Lower lobe of right lung (tissue), 2 donors: ENCODE measurements around the gene DNAH3. TPM values are rescaled to one million over a fixed set of nuclear protein-coding genes. Genes with fewer than 3 reads are reported as not detected.
"Not testable (repeated sequence)": the region's sequence is repeated elsewhere in the genome, so short reads cannot be mapped to it uniquely, and the experiment has no call there.

Source experiments
- ATAC-seq, 2 donors: fragments of 200-7000 bp; cut with Tn5 transposase; one replicate each; pipeline ENCODE4 v1.9.1; 2020 to 2022; ENCODE audit warnings: mild to moderate bottlenecking in 2 of 2, moderate library complexity in 2 of 2
- DNase-seq: peaks from one replicate; pipeline ENCODE4 v3.0.0-alpha.2; 2020
- H3K27ac ChIP-seq: fragments of 200-600 bp; one replicate; pipeline ENCODE4 v1.8.0; 2022
- H3K27me3 ChIP-seq: fragments of 200-600 bp; one replicate; pipeline ENCODE4 v1.8.0; 2022; ENCODE audit warnings: low read depth
- H3K36me3 ChIP-seq: fragments of 200-600 bp; one replicate; pipeline ENCODE4 v1.8.0; 2022; ENCODE audit warnings: mild to moderate bottlenecking
- H3K4me1 ChIP-seq: fragments of 200-600 bp; one replicate; pipeline ENCODE4 v1.8.0; 2022
- H3K4me3 ChIP-seq: fragments of 200-600 bp; one replicate; pipeline ENCODE4 v1.8.0; 2022; ENCODE audit warnings: mild to moderate bottlenecking
- H3K9me3 ChIP-seq: fragments of 200-600 bp; one replicate; pipeline ENCODE4 v1.8.0; 2022
- CTCF ChIP-seq: fragments of 200-600 bp; IDR thresholded peaks from one replicate; pipeline ENCODE4 v1.8.0; 2022; ENCODE audit warnings: antibody characterized with exemption, mild to moderate bottlenecking
- intact Hi-C: fragments of 100-400 bp; cut with DNase I; formaldehyde crosslinking; loops from one replicate; pipeline ENCODE4 v1.11.0; 2022
- total RNA-seq: library from RNA; stranded (reverse); fragmentation: NEBNext Ultra II Directional; extraction: Animal tissue kit (Norgen Biotek cat#: 25700); gene quantifications from one replicate; pipeline ENCODE4 v1.2.1, GENCODE V29; 2021
- donor health status: DM: no; HTN: yes; CAD: no; lungs with severe emphysema.

Gene DNAH3
- total RNA-seq, 1 donor from 2014 or later, result 10.9 TPM

DNA sequence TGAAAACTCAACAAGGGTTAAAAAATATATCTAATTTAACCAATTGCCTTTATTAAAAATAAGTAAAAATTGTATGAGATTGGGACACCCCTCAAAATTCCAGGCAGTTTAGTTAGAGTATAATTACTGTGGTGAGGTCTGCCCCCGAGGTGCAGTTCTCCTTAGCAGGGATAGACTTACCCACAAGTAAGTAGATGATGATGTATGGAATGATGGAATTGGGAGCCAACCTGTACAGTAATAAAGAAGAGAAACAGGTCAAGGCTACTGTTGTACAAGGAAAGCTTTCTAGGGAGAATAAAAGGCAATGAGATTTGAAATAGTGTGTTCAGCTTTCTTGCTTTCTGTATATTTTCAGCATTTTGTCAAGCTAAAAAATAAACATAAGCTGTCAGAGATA, 9.6 kb upstream of the DNAH3 start:
- H3K27ac ChIP-seq, result no peak overlapping the region
- DNase-seq (no peak), ATAC-seq (no peak)
- no peak for TF ChIP-seq CTCF
- H3K36me3 ChIP-seq, result peaks cover 34% of the 10 kb centered on the region
- intact Hi-C loops, result no loop called here
- no peaks in the 10 kb centered on the region for H3K27me3 ChIP-seq
- no peak overlapping the region for H3K4me3 ChIP-seq
- H3K4me1 ChIP-seq, result peaks cover 50% of the 10 kb centered on the region
- H3K9me3 ChIP-seq, result no peaks in the 10 kb centered on the region

GRCh38 chr16:21159281-21159951, 8.8 kb upstream of the DNAH3 start:
- Histone ChIP-seq H3K27me3 (no peaks in the 10 kb centered on the region), H3K4me3 (peak overlapping the region; percentile 86), H3K36me3 (peaks cover 27% of the 10 kb centered on the region), H3K27ac (peak overlapping the region; percentile 78), H3K4me1 (peaks cover 50% of the 10 kb centered on the region), H3K9me3 (no peaks in the 10 kb centered on the region)
- no peak for TF ChIP-seq CTCF
- intact Hi-C loops, result no loop called here
- ATAC-seq (peak; percentile 83 to 89), DNase-seq (peak; percentile 81)

GRCh38 chr16:21158208-21159110, 7.8 kb upstream of the DNAH3 start, which contains the start of gene LDAF1:
TSS of gene LDAF1 (plus strand) at chr16:21158674. CDS start at chr16:21161183, 2,509 bp downstream.
- peaks cover 17% of the 10 kb centered on the region for H3K36me3 ChIP-seq
- H3K4me1 ChIP-seq, result peaks cover 49% of the 10 kb centered on the region
- no peak for TF ChIP-seq CTCF
- H3K27ac ChIP-seq, result peak within 1 kb of the TSS; percentile 78
- H3K4me3 ChIP-seq, result peak within 1 kb of the TSS; percentile 86
- H3K9me3 ChIP-seq, result no peaks in the 10 kb centered on the region
- H3K27me3 ChIP-seq, result no peaks in the 10 kb centered on the region
- intact Hi-C loops, result no loop called here
- DNase-seq, result peak; percentile 91
- peak; percentile 97 to 98 for ATAC-seq

DNA sequence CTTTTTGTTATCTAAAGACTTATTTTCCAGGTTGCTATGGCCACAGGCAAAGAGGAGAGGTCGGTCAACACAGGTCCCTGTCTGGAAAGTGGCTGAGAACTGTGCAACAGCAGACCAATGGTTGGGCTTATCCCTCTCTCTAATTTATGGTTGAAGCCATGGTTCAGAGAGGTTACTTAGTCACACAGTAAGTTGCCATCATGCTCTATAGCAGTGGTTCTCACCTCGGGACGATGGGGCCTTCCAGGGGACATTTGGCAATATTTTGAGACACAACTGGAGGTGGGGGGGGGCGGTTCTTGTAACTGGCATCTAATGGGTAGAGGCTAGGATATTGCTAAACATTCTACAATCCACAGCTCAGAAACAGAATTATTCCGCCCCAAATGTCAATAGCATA, 7.0 kb upstream of the DNAH3 start:
- H3K4me1 ChIP-seq, result peaks cover 40% of the 10 kb centered on the region
- H3K9me3 ChIP-seq, result no peaks in the 10 kb centered on the region
- ATAC-seq (no peak), DNase-seq (no peak)
- peak overlapping the region; percentile 78 for H3K27ac ChIP-seq
- intact Hi-C loops, result no loop called here
- peak overlapping the region; percentile 86 for H3K4me3 ChIP-seq
- no peak for TF ChIP-seq CTCF
- no peaks in the 10 kb centered on the region for H3K27me3 ChIP-seq
- H3K36me3 ChIP-seq, result peaks cover 12% of the 10 kb centered on the region

DNA sequence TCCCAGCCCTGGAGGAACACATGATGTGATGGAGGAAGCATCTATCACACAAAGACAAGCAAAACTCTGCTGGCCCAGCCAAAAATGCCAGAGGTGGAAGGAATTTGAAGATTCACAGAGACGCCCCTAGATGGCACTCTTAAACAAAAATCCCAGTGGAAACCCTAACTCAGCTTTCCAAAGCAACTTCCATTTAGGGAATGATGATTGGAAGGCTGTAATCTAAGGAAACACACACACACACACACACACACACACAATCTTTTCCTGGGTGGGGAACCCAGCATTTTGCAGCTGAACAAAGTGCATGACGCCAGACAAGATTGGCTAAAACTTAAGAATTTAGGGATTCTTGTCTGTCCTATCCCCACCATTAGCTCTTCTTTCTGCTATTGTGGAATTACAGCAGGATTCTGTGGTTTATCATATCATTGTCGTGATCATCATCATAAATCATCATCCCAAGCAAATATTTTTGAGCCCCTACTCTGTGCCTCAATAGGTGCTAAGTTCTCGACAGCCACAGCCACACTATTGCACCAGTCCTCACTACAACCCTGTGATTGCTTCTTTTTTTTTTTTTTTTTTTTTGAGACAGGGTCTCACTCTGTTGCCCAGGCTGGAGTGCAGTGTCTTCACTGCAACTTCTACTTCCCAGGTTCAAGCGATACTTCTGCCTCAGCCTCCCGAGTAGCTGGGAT, 6.3 kb upstream of the DNAH3 start:
- TF ChIP-seq CTCF, result peak; percentile 52
- Histone ChIP-seq H3K27ac (no peak overlapping the region), H3K4me3 (no peak overlapping the region), H3K27me3 (no peaks in the 10 kb centered on the region), H3K36me3 (peaks cover 12% of the 10 kb centered on the region), H3K4me1 (peaks cover 33% of the 10 kb centered on the region), H3K9me3 (no peaks in the 10 kb centered on the region)
- intact Hi-C loops, result no loop called here
- DNase-seq, result no peak
- ATAC-seq, result peak in 1 of 2 donors; percentile 23

DNA sequence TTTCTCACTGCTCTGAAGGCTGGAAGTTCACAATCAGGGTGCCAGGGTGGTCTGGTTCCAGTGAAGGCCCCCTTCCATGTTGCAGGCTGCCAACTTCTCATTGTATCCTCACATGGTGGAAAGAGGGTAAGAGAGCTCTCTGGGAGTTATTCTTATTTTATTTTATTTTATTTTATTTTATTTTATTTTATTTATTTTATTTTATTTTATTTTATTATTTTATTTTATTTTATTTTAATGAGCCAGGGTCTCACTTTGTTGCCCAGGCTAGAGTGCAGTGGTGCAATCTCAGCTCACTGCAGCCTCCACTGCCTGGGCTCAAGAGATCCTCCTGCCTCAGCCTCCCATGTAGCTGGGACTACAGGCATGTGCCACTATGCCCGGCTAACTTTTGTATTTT, 5.4 kb upstream of the DNAH3 start:
- DNase-seq, H3K27me3 ChIP-seq, intact Hi-C loops, H3K9me3 ChIP-seq, H3K27ac ChIP-seq, H3K36me3 ChIP-seq, ATAC-seq, H3K4me3 ChIP-seq: not testable (repeated sequence)
- peaks cover 29% of the 10 kb centered on the region for H3K4me1 ChIP-seq

DNA sequence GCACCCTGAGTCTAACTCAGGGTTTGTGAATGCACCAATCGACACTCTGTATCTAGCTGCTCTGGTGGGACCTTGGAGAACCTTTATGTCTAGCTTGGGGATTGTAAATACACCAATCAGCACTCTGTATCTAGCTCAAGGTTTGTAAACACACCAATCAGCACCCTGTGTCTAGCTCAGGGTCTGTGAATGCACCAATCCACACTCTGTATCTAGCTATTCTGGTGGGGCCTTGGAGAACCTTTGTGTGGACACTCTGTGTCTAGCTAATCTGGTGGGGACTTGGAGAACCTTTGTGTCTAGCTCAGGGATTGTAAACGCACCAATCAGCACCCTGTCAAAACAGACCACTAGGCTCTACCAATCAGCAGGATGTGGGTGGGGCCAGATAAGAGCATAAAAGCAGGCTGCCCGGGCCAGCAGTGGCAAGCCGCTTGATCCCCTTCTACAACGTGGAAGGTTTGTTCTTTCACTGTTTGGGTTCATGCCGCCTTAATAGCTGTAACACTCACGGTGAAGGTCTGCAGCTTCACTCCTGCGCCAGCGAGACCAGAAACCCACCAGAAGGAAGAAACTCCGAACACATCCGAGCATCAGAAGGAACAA, 2.6 kb upstream of the DNAH3 start:
- H3K4me3 ChIP-seq, H3K27me3 ChIP-seq, DNase-seq, intact Hi-C loops, H3K27ac ChIP-seq, ATAC-seq, H3K9me3 ChIP-seq, H3K36me3 ChIP-seq: not testable (repeated sequence)
- H3K4me1 ChIP-seq, result peaks cover 18% of the 10 kb centered on the region
